Caco-2 (cell line): ENCODE data around the gene ARPC5L. TPM values are rescaled to one million over a fixed set of nuclear protein-coding genes. Genes with fewer than 3 reads are reported as not detected.

Source experiments
- BruUV-seq: library from RNA; stranded (reverse); fragments of 400-500 nt; replicated peaks from 2 replicates; lab custom pipeline; 2021; lab: Mats Ljungman, UMichigan
- CTCF ChIA-PET: fragments of 300-600 bp; sonication (Branson Sonifier 250); formaldehyde crosslinking; loops from one replicate; lab custom pipeline; 2022; ENCODE audit warnings: antibody characterized with exemption; lab: Charles Lee
- POLR2A ChIA-PET: fragments of 300-600 bp; sonication (Branson Sonifier 250); formaldehyde crosslinking; loops from one replicate; lab custom pipeline; 2022; ENCODE audit warnings: antibody characterized with exemption; lab: Charles Lee
- DNase-seq, 2 experiments: peaks; one replicate each; pipeline versions ENCODE4 v3.0.0 to v3.0.0-alpha.2; 2020 to 2022
- H3K27me3 ChIP-seq: replicated peaks from 2 replicates; pipeline ENCODE4 v1.6.0; 2011; ENCODE audit warnings: low read length; ENCODE audit not compliant: control insufficient read depth, insufficient read depth
- H3K36me3 ChIP-seq: 2 replicates; pipeline ENCODE4 v1.5.1; 2011; ENCODE audit warnings: low read length; ENCODE audit not compliant: control insufficient read depth, insufficient read depth
- H3K4me1 ChIP-seq: fragments of 250-450 bp; sonication (Bioruptor Pico); 2 replicates; pipeline ENCODE4 v1.5.1; 2020; ENCODE audit warnings: mild to moderate bottlenecking
- H3K4me3 ChIP-seq: 2 replicates; pipeline ENCODE4 v1.5.1; 2011; ENCODE audit warnings: low read depth, mild to moderate bottlenecking, control low read depth, low read length
- H3K9me3 ChIP-seq: fragments of 250-450 bp; sonication (Bioruptor Pico); 2 replicates; pipeline ENCODE4 v1.5.1; 2020; ENCODE audit warnings: mild to moderate bottlenecking, moderate library complexity
- H3K27ac Mint-ChIP-seq: one replicate; pipeline ENCODE4 v1.8.0; 2022; ENCODE audit warnings: mixed read lengths; ENCODE audit not compliant: unreplicated experiment
- H3K27me3 Mint-ChIP-seq: one replicate; pipeline ENCODE4 v1.8.0; 2022; ENCODE audit warnings: mixed read lengths; ENCODE audit not compliant: insufficient read depth, unreplicated experiment
- H3K36me3 Mint-ChIP-seq: one replicate; pipeline ENCODE4 v1.8.0; 2022; ENCODE audit warnings: mild to moderate bottlenecking, mixed read lengths; ENCODE audit not compliant: insufficient read depth, unreplicated experiment
- H3K4me1 Mint-ChIP-seq: one replicate; pipeline ENCODE4 v1.8.0; 2022; ENCODE audit warnings: low read depth, mixed read lengths; ENCODE audit not compliant: unreplicated experiment
- H3K4me3 Mint-ChIP-seq: one replicate; pipeline ENCODE4 v1.8.0; 2022; ENCODE audit warnings: mild to moderate bottlenecking, moderate library complexity, mixed read lengths; ENCODE audit not compliant: unreplicated experiment
- H3K9me3 Mint-ChIP-seq: one replicate; pipeline ENCODE4 v1.8.0; 2022; ENCODE audit warnings: mixed read lengths; ENCODE audit not compliant: unreplicated experiment
- CTCF ChIP-seq, 2 experiments: fragments of 200-600 bp in 1 of 2; IDR thresholded peaks; 1 replicate in 1 of 2; 2 replicates in 1 of 2; pipeline versions ENCODE4 v1.5.1 to v1.8.0; 2011 to 2022; ENCODE audit warnings: antibody characterized with exemption in 1 of 2, control low read depth in 1 of 2, inconsistent platforms in 1 of 2, low read depth in 1 of 2, low read length in 1 of 2, mild to moderate bottlenecking in 1 of 2, moderate library complexity in 1 of 2; ENCODE audit not compliant: insufficient read depth in 1 of 2, severe bottlenecking in 1 of 2, unreplicated experiment in 1 of 2
- intact Hi-C: fragments of 100-400 bp; cut with micrococcal nuclease; formaldehyde crosslinking; loops from one replicate; pipeline ENCODE4 v1.10.0; 2022; ENCODE audit not compliant: unreplicated experiment
- total RNA-seq: library from RNA; stranded (reverse); gene quantifications from 2 replicates; pipeline ENCODE4 v1.2.3, GENCODE V29; 2022

ARPC5L gene
- total RNA-seq, 1 experiment from 2014 or later = 60.1 TPM

- intact Hi-C loops = no loop called here
- POLR2A ChIA-PET = no interaction called here
- no peaks in the 10 kb centered on the region for H3K9me3 ChIP-seq
- no peak for TF ChIP-seq CTCF (IDR thresholded peaks at IDR 0.05; ENCODE audit: insufficient read depth in 1 of 2, low read depth in 1 of 2, low read length in 1 of 2, severe bottlenecking in 1 of 2, unreplicated experiment in 1 of 2)
- DNase-seq = no peak
- no peaks in the 10 kb centered on the region for H3K27me3 Mint-ChIP-seq
- H3K36me3 Mint-ChIP-seq = peaks cover 30% of the 10 kb centered on the region
- H3K4me1 Mint-ChIP-seq = no peaks in the 10 kb centered on the region
- no peaks in the 10 kb centered on the region for H3K36me3 ChIP-seq
- CTCF ChIA-PET = no interaction called here
- H3K4me1 ChIP-seq = no peaks in the 10 kb centered on the region
- H3K4me3 ChIP-seq = no peak overlapping the region
- no peak overlapping the region for H3K27ac Mint-ChIP-seq
- no peaks in the 10 kb centered on the region for H3K27me3 ChIP-seq
- no peaks in the 10 kb centered on the region for H3K9me3 Mint-ChIP-seq
- H3K4me3 Mint-ChIP-seq = no peak overlapping the region
- no TSS peak for BruUV-seq
Observed at GRCh38 chr9:124886866-124887492, 25.0 kb downstream of the ARPC5L start.

DNA sequence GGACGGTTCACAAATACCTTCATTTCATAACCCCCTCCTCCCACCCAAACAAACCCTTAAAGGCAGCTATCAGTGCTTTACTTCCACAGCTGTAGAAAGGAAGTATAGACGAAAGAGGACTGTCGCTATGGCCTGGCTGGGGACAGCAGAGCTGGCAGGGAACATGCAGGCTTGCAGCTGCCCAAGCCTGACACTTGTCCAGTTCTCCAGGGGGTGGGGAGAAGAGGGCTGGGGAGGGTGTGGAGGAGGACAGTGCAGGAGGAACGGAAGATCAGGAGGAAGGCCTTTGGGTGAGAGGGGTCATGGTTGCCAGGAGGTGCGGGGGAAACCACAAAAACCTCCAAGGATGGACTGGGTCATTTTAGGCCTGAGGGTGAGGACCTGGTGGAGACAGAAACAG is 25.9 kb downstream of the ARPC5L start:
- intact Hi-C loops = no loop called here
- H3K36me3 Mint-ChIP-seq = peaks cover 30% of the 10 kb centered on the region
- no peaks in the 10 kb centered on the region for H3K27me3 ChIP-seq
- CTCF ChIA-PET = no interaction called here
- H3K9me3 Mint-ChIP-seq = no peaks in the 10 kb centered on the region
- no peaks in the 10 kb centered on the region for H3K4me1 ChIP-seq
- no peaks in the 10 kb centered on the region for H3K36me3 ChIP-seq
- no peaks in the 10 kb centered on the region for H3K27me3 Mint-ChIP-seq
- no peaks in the 10 kb centered on the region for H3K9me3 ChIP-seq
- no peak overlapping the region for H3K4me3 Mint-ChIP-seq
- H3K27ac Mint-ChIP-seq = no peak overlapping the region
- H3K4me1 Mint-ChIP-seq = no peaks in the 10 kb centered on the region
- TF ChIP-seq CTCF (IDR thresholded peaks at IDR 0.05; ENCODE audit: insufficient read depth in 1 of 2, low read depth in 1 of 2, low read length in 1 of 2, severe bottlenecking in 1 of 2, unreplicated experiment in 1 of 2) = no peak
- BruUV-seq = no TSS peak
- no peak for DNase-seq
- H3K4me3 ChIP-seq = no peak overlapping the region
- POLR2A ChIA-PET = no interaction called here

DNA sequence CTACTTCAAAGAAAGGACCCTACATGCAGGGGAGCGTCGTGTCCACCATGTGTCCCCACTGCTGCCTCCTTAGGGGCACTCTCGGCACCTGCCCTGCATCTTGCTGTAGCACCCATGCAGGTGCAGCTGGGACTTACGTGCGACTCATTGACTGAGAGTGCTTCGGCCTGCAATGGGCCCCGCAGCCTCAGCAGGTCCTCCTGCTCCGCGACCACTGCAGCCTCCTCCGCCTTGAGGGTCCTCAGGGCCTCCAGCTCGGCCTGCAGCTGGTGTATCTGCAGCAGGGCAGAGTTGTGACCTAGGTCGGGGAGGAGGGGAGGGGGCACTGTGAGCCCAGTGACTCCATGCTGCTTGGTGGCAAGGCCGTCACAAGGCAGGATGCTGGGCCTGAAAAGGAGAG is 27.1 kb downstream of the ARPC5L start:
- no peaks in the 10 kb centered on the region for H3K4me1 ChIP-seq
- H3K4me1 Mint-ChIP-seq = no peaks in the 10 kb centered on the region
- H3K27me3 Mint-ChIP-seq = no peaks in the 10 kb centered on the region
- H3K4me3 Mint-ChIP-seq = no peak overlapping the region
- TF ChIP-seq CTCF (IDR thresholded peaks at IDR 0.05; ENCODE audit: insufficient read depth in 1 of 2, low read depth in 1 of 2, low read length in 1 of 2, severe bottlenecking in 1 of 2, unreplicated experiment in 1 of 2) = no peak
- H3K4me3 ChIP-seq = no peak overlapping the region
- no peaks in the 10 kb centered on the region for H3K36me3 ChIP-seq
- no peaks in the 10 kb centered on the region for H3K27me3 ChIP-seq
- no TSS peak for BruUV-seq
- H3K9me3 ChIP-seq = no peaks in the 10 kb centered on the region
- intact Hi-C loops = no loop called here
- peaks cover 32% of the 10 kb centered on the region for H3K36me3 Mint-ChIP-seq
- CTCF ChIA-PET = no interaction called here
- H3K9me3 Mint-ChIP-seq = no peaks in the 10 kb centered on the region
- no peak overlapping the region for H3K27ac Mint-ChIP-seq
- POLR2A ChIA-PET = no interaction called here
- no peak for DNase-seq
